GM12872 (cell line): Measurements from ENCODE around the gene DYNC1LI2.

Experiments used
- CTCF ChIP-seq: IDR thresholded peaks from 3 replicates; pipeline ENCODE4 v1.5.1; 2011; ENCODE audit warnings: low read depth, mild to moderate bottlenecking, low read length, moderate library complexity; ENCODE audit not compliant: insufficient read depth

DYNC1LI2 gene

GRCh38 chr16:66695935-66696668, 55.3 kb downstream of the DYNC1LI2 start:
- TF ChIP-seq CTCF, result no peak

GRCh38 chr16:66695471-66695934, 55.9 kb downstream of the DYNC1LI2 start:
- no peak for TF ChIP-seq CTCF

GRCh38 chr16:66693149-66693548, 58.3 kb downstream of the DYNC1LI2 start:
- TF ChIP-seq CTCF, result no peak

- no peak for TF ChIP-seq CTCF
Observed at GRCh38 chr16:66692341-66692740, 59.1 kb downstream of the DYNC1LI2 start.

- no peak for TF ChIP-seq CTCF
Observed at GRCh38 chr16:66691234-66691633, 60.2 kb downstream of the DYNC1LI2 start.

GRCh38 chr16:66690106-66690847, 61.1 kb downstream of the DYNC1LI2 start:
- no peak for TF ChIP-seq CTCF

- TF ChIP-seq CTCF, result no peak
Observed at GRCh38 chr16:66689282-66689681, 62.1 kb downstream of the DYNC1LI2 start.
